Inflammatory macrophage treated with lipopolysaccharide for 4 hours (primary cell): ENCODE data around the gene ERGIC1.

Source experiments
- DNase-seq: peaks from one replicate; pipeline ENCODE4 v3.0.0-alpha.2; 2020

ERGIC1 gene

DNA sequence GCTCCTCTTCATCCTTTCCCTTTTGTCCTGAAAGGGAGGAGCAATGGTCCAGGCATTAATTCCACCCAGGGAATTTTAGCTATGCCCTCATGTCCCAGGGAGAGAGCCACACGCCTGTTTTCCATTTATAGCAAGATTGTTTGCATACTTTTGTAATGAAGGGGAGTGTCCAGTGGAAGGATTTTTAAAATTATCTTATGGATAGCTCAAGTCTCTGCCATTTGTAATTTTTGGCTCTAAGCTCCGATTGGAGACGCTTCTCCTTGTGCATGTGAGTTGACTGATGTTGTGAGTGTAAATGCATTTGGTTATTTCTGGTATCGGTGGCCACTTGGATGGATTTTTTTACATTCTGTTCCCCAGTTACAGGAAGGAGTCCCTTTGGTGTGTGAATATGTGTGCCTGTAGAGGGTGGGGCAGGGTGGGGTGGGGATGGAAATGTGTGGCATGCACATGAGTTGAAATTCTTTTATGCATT is 118.0 kb downstream of the ERGIC1 start:
- no peak for DNase-seq

DNA sequence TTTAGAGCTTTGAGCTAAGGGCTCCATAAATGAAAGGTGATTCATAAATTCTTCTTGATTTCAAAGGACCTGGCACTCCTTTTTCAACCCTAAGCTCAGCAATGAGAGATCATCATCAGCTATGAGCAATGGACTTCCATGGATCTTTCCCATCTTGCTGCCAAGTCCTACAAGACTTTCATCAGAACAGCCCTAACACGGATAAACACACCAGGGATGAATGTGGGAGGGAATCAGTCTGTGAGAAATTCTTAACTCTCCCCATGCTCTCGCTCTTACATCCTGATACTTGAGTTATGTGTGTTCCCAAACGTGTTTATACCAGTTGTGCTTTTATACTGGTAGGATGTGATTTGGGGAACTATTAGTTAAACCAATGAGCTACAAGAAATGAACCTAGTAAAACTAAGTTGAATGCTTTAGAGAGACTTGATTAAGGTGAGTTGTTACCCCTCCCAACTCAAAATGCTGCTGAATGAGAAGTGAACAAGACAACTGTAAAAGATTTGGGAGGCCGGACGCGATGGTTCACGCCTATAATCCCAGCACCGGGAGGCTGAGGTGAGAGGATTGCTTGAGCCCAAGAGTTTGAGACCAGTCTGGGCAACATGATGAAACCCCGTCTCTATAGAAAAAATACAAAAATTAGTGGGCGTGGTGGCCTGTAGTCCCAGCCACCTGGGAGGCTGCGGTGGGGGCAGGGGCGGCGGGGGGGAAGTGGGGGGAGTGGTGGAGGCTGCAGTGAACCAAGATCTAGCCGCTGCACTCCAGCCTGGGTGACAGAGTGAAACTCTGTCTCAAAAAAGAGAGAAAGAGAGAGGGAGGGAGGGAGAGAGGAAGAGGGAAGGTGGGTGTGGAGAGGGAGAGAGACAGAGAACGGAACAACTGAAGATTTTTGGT is 120.0 kb downstream of the ERGIC1 start:
- no peak for DNase-seq

DNA sequence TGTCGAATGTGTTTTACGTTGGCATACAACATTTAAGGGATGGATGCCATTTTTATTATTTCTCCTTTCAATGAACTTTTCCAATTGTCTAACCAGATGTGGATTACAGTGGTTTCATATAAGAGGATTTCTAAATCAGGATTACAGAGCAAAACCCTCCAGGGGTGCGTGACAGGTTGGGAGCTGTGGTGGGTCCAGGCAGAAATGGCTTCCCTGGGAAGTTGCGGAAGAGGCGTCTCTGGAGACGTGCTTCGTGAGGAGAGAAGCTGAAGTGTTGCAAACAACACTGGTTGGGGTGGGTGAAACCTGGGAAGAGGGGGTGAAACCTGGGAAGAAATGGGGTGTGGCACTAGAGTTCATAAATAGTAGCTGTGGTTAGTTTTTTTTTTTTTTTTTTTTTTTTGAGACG is 120.7 kb downstream of the ERGIC1 start:
- DNase-seq: no peak

DNA sequence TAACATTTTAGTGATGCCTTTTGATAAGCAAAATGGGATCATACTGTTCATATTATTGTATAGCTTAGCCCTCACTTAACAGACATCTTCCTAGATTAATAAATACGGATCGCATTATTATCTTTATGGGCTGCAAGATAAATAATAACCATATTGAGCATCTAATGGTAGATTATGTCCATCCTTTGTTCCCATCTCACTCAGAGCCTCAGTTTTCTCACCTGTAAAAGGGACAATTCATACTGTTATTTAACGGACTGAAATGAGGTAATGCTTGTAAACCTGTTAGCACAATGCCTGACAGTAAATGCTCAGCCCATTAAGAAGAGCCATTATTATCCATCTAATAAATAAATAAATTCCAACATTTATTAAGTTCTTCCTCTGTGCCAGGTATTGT is 122.2 kb downstream of the ERGIC1 start:
- no peak for DNase-seq

DNA sequence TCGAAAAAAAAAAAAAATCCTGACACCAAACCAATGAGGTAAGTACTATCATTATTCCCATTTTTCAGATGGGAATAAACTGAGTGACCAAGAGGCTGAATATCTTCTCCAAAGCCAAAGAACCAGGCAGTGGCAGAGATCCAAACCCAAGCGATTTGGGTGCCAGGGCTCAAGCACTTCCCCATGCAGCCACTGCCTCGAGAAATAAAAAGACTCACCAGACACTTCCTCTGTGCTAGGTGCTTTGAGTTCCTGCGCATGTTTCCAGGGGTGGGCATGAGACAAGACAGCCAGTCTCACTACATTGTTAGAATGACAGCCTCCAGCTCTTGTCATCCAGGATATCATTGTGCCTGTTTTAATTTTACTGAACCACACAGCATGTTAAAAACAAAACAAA is 122.9 kb downstream of the ERGIC1 start:
- DNase-seq: peak; percentile 29

DNA sequence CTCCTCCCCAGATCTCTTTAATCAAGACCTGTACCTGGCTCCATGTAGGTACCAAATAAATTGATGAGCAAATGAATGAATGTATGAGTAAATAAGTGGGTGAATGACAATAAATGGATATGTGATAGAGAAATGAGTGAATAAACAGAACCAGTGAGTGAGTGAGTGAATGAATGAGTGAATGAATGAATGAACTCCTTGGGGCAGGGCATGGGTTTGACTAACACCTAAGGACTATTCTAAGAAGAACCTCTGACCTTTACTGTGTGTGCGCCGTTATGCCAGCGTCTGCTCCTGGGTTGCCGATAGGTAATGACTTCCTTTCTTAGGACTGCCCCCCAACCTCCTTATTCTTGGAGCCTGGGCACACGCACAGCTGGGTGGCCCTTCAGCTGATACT is 123.4 kb downstream of the ERGIC1 start:
- no peak for DNase-seq

DNA sequence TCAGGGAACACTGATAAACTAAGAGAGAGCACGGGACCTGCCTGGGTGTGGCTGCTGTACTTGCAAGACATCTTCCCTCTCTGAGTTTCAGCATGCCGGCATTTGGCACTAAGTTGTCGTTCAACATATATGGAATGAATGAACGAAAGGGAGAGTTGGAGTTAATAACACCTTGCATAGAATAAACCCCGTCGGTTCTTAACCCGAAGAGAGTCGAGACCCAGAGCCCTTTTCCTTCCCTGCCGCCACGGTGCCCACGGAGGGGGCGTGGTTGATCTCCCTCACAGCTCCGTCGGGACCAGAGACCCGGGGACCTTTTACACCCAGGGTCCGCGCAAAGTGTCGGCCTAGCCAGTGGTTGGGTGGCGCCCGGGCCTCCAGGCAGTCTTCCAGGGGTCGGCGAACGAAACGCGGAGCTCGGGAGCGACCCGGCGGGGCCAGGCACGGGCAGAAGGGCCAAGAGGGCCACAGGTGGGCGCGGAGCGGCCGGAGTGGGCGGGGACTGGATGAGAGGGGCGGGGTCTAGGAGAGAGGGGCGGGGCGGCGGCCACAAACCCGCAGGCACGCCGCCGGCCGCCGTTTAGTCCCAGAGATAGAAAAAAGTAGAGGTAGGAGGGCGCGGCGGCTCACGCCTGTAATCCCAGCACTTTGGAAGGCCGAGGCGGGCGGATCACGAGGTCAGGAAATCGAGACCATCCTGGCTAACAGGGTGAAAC is 124.4 kb downstream of the ERGIC1 start:
- peak; percentile 68 for DNase-seq

DNA sequence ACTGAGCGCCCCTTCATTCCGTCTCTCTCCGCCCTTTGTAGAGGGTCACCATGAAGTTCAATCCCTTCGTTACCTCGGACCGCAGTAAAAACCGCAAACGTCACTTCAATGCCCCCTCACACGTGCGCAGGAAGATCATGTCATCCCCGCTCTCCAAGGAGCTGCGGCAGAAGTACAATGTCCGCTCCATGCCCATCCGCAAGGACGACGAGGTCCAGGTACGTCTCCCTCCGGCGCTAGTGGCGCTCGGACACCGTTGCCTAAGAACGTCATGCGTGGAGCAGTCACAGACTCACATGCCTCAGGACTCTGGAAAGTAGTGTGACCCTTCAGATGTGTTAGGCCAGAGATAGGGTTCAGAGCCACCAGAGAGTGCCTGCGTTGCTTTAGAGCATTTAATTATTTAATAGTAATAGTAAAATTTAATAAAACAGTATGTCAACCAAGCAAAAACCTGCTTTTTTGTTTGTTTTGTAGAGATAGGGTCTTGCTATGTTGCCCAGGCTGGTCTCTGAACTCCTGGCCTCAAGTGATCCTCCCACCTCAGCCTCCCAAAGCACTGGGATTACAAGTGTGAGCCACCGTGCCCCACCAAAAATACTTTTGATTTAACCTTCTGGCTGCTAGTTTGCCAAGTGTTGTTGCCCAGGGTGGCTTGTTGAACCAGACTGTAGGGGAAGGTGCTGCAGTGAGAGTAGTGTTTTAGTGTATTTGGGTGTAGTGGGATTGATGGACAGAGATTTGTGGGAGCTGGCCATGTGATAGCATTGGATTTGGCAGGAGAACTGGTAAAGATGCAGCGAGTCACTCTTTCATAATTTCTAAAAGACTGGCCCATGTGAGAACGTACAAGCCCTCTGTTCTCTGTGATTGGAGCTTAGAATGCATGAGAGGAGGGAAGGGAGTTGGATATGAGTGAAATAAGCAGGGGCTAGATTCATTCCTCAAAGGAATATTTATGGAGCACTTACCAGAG is 126.1 kb downstream of the ERGIC1 start:
- peak; percentile 15 for DNase-seq

DNA sequence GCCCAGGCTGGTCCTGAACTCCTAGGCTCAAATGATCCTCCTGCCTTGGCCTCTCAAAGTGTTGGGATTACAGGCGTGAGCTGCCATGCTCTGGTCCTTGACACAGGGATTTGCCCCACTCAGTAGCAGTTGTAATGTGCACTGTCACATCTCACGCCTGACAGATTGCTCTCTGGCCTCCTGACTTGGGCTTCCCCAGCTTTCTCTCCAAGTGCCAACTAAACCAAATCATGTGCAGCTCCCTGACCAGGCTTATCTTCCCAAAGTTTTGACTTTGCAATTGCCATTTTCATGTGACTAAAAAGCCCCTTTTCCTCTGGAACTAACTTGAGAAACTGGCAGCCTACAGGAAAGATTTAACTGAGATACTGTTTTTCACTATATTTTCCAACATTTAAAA is 135.9 kb downstream of the ERGIC1 start:
- no peak for DNase-seq

DNA sequence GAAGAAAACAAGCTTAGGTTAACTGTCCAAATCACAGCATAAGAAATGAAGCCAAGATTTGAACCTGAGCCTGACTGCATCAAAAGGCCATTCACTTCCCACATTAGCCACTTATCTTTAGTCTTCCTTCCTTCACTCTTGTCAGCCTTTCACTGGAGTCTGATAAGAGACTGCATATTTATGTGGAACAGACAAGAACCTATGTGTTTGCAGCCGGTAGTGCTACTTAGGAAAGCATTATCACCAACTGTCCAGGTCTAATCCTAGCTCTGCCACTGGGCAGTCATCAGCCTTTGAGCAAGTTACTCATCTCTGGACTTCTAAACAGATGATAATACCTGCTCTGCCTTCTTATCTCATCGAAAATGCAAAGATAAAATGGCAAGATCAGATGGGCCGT is 137.4 kb downstream of the ERGIC1 start:
- DNase-seq: no peak

DNA sequence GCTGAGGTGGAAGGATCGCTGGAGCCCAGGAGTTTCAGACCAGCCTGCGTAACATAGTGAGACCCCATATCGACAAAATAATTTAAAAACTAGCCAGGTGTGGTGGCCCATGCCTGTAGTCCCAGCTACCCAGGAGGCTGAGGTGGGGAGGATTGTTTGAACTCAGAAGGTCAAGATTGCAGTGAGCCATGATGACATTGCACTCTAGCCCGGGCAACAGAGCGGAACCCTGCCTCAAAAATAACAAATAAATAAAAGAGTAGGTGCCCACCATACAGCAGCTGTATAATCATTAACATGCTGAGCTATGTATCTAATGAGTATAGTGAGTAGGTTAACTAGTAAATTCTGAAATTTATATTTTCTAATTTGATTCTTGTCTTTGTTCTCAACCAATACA is 138.5 kb downstream of the ERGIC1 start:
- DNase-seq: no peak

DNA sequence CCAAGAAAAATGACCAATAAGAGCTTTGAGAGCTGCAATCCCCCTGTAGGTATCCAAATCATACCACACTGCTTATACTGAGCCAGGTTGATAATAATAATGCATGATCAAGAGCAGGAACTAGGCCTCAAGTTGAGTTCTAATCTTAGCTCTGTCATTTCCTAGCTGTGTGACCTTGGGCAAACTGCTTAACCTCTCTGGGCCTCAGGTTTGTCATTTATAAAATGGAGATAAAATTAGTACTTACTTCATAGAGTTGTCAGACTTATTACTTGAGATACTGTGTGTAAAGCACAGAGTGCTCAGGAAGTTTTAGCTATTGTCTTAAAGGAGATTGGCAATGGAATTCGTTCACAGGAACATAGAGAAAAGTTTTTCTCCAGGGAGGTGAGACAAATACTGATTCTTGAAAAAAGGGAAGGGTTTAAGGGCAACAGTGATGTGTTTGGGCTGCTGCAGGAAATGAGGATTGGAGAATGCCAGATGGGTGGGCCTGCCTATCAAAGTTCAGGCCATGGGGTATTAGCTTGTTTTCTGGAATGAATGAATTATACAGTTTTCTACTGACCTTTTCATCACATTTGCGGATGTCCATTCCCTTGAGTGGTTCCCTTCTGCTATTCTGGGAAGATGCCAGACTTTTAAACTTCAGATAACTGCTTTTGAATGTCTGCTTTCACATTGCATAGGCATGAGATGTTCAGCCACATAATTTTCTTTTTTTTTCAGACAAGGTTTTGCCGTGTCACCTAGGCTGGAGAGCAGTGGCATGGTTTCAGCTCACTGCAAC is 139.3 kb downstream of the ERGIC1 start:
- DNase-seq: no peak

DNA sequence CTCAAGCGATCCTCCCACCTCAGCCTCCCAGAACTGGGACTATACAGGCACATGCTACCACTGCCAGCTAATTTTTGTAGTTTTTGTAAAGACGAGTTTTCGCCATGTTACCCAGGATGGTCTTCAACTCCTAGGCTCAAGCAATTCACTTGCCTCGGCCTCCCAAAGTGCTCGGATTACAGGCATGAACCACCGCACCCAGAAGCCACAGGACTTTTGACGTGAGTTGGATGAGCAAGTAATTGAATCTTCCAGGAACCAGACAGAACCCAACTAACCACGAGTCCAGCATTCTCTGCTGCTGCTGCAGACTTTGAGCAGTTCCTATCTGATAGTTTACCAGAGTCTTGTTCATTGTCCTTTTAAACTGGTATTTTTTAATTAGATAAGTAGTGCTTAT is 139.9 kb downstream of the ERGIC1 start:
- no peak for DNase-seq

DNA sequence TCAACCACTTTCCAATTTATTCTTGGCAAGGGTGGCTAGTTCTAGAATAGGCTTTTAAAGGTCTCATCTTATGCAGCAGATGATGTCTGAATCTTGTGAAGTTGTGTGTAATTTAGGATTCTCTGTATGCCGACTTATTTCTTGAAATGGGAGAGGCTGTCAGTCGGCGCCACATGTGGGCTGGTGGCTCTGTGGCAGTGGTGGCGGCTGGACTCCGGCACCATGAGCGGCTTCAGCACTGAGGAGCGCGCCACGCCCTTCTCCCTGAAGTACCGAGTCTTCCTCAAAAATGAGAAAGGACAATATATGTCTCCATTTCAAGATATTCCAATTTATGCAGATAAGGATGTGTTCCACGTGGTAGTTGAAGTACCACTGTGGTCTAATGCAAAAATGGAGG is 141.2 kb downstream of the ERGIC1 start:
- no peak for DNase-seq

DNA sequence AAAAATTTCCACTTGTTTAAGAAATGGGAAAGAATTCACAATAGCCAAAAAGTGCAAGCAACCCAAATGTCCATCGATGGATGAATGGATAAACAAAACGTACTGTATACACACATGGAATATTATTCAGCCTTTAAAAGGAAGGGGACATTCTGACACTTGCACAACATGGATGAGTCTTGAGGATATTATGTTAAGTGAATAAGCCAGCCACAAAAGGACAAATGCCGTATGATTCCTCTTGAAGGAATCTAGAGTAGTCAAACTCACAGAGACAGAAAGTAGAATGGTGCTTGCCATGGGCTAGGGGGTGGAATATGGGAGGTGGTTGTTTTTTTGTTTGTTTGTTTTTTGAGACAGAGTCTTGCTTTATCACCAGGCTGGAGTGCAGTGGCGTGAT is 145.7 kb downstream of the ERGIC1 start:
- DNase-seq: no peak

DNA sequence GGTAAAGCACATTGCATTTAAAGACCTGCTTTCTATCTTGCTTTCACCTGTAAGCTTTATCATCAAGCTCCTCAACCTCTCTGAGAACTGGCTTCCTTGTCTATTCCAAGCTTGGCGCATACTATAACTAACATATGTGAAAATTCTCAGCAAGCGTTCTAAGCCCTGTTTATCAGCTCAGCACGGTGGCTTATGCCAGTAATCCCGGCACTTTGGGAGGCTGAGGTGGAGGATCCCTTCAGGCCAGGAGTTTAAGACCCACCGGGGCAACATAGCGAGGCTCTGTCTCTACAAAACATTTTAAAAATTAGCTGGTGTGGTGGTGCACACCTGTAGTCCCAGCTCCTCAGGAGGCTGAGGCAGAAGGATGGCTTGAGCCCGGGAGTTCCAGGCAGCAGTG is 147.9 kb downstream of the ERGIC1 start:
- DNase-seq: no peak

DNA sequence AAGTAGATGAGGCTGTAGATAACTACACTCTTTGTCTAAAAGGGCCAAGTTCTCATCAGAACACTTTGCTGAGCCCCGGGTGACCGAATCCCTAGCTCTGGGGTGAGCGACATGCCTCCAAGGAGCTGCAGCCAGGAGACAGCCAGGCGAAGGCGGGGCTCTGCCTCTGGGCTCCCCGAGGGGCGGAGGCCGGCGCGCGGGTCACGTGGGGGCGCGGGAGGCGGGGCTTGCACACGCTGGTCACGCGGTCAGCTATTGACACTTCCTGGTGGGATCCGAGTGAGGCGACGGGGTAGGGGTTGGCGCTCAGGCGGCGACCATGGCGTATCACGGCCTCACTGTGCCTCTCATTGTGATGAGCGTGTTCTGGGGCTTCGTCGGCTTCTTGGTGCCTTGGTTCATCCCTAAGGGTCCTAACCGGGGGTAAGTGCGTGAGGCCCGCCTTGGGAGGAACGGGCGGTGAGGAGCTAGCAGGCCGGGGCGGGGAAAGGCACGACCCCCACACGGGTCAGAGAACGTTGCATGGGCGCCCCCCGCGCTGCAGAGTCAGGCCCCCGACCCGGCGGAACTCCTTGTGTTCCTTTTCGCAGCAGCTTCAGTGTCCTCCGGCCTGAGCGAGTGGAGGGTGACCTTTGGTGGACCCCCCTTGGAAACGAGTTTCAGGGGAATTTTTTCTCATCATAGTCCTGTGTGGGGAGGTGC is 149.6 kb downstream of the ERGIC1 start, which contains the start of gene ATP6V0E1:
TSS of gene ATP6V0E1 (plus strand) at position 230 of the 702 bp plus-strand sequence. CDS start at position 320, 90 bp downstream.
- DNase-seq: peak; percentile 94

DNA sequence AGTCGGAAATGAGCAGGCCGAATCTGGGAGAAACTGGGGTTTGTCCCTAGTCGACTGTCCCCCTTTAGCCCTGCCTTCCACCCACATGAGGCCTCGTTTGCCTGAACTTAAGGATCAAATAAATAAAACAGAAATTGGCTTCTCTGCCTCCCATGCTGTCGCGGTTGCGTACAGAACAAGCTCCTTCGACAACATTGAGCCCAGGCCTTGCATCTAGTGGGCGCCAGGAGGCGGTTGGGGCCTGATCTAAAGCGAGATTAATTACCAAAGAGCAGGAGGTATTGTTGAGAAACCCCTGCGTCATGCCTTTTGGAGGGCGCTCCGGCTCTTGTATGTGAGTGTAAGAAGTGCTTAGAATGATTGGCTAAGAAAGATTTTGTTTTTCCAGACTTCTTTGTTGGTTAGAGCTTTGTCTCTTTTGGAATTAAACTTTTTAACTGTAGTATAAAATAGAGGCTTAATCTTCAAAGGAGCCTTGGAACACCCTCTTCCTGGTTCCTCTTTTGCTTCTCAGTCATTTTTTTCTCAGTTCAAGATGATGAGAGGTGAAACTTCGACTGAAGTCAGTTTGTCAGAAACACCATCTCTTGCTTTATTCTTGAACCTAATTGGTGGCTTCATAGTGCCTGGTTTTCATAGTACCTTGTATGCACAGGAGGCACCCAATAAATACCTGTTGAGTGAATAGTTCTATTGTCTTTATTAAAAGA is 150.3 kb downstream of the ERGIC1 start:
- DNase-seq: peak; percentile 92

DNA sequence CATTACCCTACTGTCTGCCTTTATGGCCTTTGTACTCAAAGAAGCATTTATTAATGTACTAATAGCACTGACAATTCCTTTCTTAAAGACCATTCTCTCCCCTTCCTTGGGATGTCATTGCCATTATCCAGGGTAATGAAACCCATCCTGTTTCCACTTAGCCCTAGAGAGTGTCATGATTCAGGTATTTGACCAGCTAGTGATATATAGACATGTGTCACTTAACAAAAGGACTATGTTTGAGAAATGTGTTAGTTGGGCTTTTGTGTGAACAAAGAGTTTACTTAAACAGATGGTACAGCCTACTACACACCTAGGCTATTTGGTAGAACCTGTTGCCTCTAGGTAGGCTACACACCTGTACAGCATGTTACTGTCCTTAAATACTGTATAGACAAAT is 151.5 kb downstream of the ERGIC1 start:
- no peak for DNase-seq

DNA sequence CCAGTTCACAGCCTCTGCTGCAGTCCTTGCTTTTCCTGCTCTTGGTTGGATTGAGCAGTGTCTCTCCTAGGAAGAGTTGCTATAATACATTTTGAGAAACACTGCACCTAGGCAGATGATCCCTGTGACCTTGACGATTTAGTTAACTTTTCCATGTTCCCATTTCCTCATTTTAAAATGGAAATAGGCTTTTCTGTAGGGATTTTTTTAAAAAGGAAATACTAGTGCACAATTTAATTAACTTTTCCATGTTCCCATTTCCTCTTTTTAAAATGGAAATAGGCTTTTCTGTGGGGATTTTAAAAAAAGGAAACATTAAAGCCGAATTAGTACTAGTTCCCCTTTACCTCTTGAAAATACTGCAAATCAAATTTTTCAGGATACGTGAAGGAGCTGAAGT is 154.2 kb downstream of the ERGIC1 start:
- peak; percentile 15 for DNase-seq

DNA sequence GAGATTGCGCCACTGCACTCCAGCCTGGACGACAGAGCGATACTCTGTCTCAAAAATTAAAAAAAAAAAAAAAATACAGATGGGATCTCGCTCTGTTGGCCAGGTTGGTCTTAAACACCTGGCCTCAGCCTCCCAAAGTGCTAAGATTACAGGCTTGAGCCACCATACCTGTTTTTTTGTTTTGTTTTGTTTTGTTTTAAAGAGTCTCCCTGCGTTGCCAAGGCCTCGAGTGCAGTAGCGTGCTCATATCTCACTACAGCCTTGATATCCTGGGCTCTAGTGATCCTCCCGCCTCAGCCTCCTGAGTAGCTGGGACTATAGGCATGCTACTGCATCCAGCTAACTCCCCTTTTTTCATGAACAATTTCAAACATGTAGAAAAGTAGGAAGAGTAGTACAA is 156.7 kb downstream of the ERGIC1 start:
- DNase-seq: no peak
